Subcutaneous adipose tissue (tissue), 4 donors: ENCODE measurements around the gene DAPP1. TPM values are rescaled to one million over a fixed set of nuclear protein-coding genes. Genes with fewer than 3 reads are reported as not detected.

ENCODE experiments used
- total RNA-seq, 4 donors: library from RNA; depleted of rRNA; stranded (reverse); fragments of >200 nt; gene quantifications; one replicate each; pipeline ENCODE4 v1.1.0, GENCODE V29; 2016
- TF ChIP-seq, protein P1 (sequence below): fragments of 450-650 bp; IDR thresholded peaks from one replicate; pipeline ENCODE4 v1.5.1; 2016; ENCODE audit warnings: low read depth, mild to moderate bottlenecking, control low read depth, antibody characterized with exemption, moderate library complexity

Gene DAPP1
- total RNA-seq, 4 donors from 2014 or later = 0.57 to 28.0 (median 4.1) TPM

DNA sequence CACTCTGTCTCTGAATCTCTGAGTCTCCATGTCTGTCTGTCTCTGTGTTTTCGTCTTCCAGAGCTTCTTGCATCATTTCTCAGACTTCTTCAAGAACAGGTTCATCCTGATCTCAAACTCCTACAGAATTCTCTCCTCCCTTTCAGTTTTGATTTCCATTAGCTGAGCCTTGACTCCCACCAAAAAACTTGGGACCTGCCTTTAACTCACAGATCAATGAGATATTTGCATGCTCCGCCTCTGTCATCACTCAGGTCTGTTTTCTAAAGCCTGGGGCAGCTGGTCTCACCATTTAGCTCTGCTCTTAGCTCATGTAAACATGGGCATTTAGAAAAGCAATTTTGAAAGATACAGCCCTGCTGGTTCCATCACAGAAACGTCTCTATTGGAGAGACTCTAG, 8.6 kb downstream of the DAPP1 start:
- TF ChIP-seq, protein P1, sequence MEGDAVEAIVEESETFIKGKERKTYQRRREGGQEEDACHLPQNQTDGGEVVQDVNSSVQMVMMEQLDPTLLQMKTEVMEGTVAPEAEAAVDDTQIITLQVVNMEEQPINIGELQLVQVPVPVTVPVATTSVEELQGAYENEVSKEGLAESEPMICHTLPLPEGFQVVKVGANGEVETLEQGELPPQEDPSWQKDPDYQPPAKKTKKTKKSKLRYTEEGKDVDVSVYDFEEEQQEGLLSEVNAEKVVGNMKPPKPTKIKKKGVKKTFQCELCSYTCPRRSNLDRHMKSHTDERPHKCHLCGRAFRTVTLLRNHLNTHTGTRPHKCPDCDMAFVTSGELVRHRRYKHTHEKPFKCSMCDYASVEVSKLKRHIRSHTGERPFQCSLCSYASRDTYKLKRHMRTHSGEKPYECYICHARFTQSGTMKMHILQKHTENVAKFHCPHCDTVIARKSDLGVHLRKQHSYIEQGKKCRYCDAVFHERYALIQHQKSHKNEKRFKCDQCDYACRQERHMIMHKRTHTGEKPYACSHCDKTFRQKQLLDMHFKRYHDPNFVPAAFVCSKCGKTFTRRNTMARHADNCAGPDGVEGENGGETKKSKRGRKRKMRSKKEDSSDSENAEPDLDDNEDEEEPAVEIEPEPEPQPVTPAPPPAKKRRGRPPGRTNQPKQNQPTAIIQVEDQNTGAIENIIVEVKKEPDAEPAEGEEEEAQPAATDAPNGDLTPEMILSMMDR = no peak

DNA sequence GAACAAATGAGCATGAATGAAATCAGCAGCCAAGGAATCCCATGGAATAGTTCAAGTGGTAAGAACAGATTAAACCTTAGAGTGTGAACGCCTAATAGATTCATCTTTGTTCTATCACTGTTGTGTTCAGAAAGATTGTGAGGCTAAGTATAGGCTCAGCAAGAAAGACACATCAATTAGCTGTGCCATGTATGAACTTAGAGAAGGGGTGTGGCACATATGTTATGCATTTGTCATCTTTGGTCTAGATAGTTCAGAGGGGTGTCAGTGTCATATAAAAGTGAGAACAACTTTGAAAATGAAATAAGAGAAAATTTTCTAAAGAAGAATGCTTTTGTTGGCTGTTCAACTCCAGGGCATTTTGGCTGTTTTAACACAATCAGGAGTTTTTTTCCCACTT, 9.4 kb downstream of the DAPP1 start:
- TF ChIP-seq, protein P1 = no peak

DNA sequence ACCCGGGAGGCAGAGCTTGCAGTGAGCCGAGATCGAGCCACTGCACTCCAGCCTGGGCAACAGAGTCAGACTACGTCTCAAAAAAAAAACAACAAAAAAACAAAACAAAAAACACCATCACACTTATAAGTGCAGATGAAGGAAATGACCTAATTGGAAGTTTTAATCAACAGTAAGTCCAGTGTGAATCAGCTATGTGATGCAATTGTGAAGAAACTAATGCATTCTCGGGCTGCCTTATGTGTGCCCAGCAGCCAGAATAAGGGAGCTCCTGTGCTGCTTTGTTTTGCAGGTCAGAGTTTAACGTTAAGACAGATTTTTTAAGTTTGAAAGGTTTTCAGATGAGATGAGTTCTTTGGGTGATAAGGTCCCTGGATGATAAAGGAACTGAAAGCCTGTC, 10.8 kb downstream of the DAPP1 start:
- TF ChIP-seq, protein P1 = no peak

DNA sequence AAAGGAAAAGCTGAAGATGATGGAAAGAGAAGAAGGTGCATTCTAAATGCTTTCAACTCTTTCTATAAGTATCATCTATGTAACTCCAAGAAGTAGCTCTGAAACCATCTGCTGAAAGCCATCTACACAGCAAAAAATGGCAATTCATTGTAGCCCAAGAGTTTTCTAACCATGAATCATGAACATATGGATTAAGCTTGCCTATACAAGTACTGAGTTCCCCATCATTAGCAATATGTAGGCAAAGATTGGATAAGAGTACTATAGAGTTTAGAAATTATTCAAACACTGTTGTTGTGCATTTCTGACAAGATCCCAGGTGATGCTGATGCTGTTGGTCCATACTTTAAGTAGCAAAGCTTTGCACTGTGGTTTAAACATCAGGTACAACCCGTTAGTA, 11.2 kb downstream of the DAPP1 start:
- TF ChIP-seq, protein P1 = no peak

DNA sequence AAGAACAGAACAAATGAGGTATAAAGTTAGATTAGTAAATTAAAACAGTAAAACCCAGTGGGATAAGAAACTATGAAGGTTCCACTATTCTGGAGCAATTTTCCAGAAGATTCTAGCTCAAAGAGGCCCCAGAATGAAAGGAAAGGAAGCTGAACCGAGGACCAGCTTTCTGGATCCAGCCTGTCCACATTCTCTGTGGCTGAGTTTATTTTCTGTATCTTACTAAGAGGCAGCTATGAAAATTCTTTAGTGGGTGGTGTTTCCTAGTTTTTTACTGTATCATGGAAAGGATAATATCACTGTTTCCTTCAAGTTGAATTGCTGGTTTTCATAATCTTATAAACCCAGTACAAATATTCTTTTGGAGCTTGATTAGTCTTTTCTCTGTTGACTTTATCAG, 11.8 kb downstream of the DAPP1 start:
- TF ChIP-seq, protein P1 = no peak

DNA sequence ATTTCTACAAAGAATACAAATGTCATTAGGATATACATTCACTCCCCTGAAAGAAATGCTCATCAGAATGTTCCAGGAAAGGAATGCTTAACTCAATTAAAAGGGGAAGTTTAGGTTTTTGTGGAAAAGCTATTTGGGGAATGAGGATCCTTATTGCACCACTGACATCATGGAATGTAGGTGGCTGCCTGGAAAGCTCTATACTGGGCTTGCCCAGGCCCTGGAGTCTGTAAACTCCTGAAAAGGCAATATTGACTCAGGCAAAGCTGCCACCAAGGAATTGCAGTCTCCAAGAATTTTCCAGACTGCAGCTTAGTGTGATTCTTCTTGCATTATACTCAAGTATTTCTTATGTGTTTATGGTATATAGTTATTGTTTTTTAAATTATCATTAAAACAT, 15.7 kb downstream of the DAPP1 start:
- TF ChIP-seq, protein P1 = no peak

DNA sequence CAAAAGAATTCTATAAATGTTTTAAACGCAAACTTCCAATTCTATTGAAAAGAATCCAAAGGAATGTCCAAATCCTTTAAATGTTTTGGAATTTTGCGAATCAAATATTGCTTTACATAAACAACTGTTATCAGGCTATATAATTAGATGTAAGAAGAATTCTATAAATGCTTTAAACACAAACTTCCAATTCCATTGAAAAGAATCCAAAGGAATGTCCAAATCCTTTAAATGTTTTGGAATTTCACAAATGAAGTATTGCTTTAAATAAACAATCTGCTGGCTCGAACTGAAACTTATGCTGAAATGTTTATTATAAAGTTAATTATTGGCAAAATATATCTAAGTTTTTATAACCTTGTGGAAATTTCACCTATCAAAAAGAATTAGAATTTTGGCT, 16.1 kb downstream of the DAPP1 start:
- TF ChIP-seq, protein P1 = no peak
